ES-I3 (cell line): ENCODE results near the gene SCYL1.

Source experiments
- H3K36me3 ChIP-seq: 2 replicates; pipeline ENCODE4 v1.6.1; 2013; ENCODE audit warnings: mild to moderate bottlenecking, low read length, control low read depth, moderate library complexity; ENCODE audit not compliant: insufficient read depth
- H3K4me1 ChIP-seq: 2 replicates; pipeline ENCODE4 v1.6.1; 2013; ENCODE audit warnings: mild to moderate bottlenecking, control low read depth, low read length; ENCODE audit not compliant: insufficient read depth
- H3K9ac ChIP-seq: 2 replicates; pipeline ENCODE4 v1.6.1; 2013; ENCODE audit warnings: low read depth, mild to moderate bottlenecking, low read length, moderate library complexity
- H3K9me3 ChIP-seq: 2 replicates; pipeline ENCODE4 v1.6.1; 2013; ENCODE audit warnings: mild to moderate bottlenecking, low read length, moderate library complexity; ENCODE audit not compliant: control insufficient read depth, insufficient read depth

Gene SCYL1

DNA sequence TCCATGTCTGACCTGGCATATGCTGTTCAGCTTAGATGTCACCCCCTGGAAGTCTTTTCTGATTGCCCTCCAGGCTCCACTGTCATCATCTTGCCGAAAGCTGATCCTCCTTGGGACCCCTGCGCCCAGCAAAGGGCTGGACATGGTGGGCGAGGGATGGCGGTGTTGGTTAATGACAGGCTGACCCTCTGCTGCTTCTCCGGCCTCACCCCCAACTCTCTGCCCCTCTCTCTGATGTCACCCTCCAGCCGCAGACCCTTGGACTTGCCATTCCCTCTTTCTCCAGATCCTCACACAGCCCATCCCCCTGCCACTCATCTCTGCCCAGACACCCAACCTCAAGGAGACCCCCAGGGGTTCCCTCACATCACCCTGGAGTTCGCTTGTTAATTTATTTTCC, 53.3 kb downstream of the SCYL1 start:
- Histone ChIP-seq H3K4me1 (peaks cover 11% of the 10 kb centered on the region; the same call in 1 of the 2 replicates), H3K9me3 (no peaks in the 10 kb centered on the region), H3K9ac (no peak overlapping the region), H3K36me3 (no peaks in the 10 kb centered on the region)

DNA sequence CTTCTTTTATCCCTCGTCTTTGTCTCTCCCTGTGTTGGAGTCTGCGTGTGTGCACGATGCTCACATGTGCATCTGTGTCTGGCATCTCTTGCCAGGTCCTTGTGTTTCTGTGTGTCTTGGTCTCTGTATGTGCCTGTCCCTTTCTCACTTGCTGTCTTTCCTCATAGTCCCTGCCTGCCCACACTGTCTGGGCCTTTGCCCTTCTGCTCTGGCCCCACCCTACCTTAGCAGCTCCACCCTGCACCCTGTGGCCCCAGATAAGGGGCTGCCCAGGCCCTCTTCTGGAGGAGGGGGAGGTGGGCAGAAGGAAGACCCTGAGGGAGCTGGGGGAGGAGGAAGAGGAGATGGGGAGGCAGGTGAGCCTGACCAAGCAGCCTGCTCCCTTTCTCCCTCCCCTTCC, 53.8 kb downstream of the SCYL1 start:
- Histone ChIP-seq H3K9me3 (no peaks in the 10 kb centered on the region), H3K36me3 (no peaks in the 10 kb centered on the region), H3K9ac (no peak overlapping the region), H3K4me1 (peaks cover 11% of the 10 kb centered on the region; the same call in 1 of the 2 replicates)

- H3K4me1 ChIP-seq = peaks cover 11% of the 10 kb centered on the region; the same call in 1 of the 2 replicates
- no peak overlapping the region for H3K9ac ChIP-seq
- no peaks in the 10 kb centered on the region for H3K36me3 ChIP-seq
- no peaks in the 10 kb centered on the region for H3K9me3 ChIP-seq
Measured at GRCh38 chr11:65579291-65579690, 54.4 kb downstream of the SCYL1 start.

DNA sequence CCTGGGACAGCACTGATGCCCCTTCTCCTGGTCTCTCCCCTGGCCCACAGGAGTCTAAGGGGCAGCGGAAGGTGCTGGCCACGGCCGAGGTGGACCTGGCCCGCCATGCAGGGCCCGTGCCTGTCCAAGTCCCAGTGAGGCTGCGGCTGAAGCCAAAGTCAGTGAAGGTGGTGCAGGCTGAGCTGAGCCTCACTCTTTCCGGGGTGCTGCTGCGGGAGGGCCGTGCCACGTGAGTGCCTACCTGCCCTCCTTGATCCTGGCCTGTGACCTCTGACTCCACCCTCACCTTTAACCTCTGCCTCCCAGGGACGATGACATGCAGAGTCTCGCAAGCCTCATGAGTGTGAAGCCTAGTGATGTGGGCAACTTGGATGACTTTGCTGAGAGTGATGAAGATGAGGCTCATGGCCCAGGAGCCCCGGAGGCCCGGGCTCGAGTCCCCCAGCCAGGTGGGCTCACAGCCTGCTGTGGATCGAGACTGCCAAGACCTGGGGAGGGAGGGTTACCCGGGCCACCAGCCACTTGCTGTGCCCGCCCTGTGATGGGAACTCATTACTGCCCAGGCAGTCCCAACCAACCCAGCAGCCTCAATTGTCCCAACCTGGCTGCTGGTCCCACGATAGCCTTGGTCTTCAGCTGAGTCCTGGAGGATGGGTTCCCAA, 55.3 kb downstream of the SCYL1 start:
- Histone ChIP-seq H3K9me3 (no peaks in the 10 kb centered on the region), H3K4me1 (peaks cover 8% of the 10 kb centered on the region; the same call in 1 of the 2 replicates), H3K9ac (no peak overlapping the region), H3K36me3 (no peaks in the 10 kb centered on the region)

GRCh38 chr11:65580756-65581155, 55.9 kb downstream of the SCYL1 start:
- Histone ChIP-seq H3K9me3 (no peaks in the 10 kb centered on the region), H3K9ac (no peak overlapping the region), H3K36me3 (no peaks in the 10 kb centered on the region), H3K4me1 (peaks cover 4% of the 10 kb centered on the region; the same call in 1 of the 2 replicates)

DNA sequence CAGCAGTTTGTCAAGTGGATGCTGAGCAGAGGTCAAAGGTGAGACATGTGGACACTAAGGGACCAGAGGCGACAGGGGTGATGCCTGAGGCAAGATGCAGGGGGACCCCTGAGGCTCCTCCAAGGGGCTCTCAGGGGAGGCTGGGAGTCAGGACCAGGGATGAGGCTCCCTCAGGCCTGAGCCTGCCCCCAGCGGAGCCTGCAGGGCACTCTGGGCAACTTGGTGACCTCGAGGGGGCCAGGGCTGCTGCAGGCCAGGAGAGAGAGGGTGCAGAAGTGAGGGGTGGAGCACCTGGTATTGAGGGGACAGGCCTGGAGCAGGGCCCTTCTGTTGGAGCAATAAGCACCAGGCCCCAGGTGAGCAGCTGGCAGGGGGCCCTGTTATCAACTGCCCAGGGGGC, 57.0 kb downstream of the SCYL1 start:
- H3K4me1 ChIP-seq = peaks cover 8% of the 10 kb centered on the region; the same call in 1 of the 2 replicates
- H3K36me3 ChIP-seq = no peaks in the 10 kb centered on the region
- no peak overlapping the region for H3K9ac ChIP-seq
- H3K9me3 ChIP-seq = no peaks in the 10 kb centered on the region

DNA sequence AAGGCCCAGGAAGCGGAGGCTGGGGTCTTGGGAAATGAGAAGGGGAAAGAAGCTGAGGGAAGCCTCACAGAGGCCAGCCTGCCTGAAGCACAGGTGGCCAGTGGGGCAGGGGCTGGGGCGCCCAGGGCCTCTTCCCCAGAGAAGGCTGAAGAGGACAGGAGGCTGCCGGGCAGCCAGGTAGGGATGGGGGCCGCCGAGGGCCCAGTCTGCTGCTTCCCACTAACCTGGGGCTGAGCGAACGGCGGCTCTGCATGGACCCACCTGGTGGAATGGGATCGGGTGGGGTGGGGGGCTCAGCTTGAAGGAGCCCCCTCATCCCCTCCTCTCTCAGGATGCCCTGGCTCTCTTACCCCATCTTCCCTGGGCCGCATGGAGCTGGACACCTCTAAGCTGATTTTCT, 58.7 kb downstream of the SCYL1 start:
- Histone ChIP-seq H3K36me3 (no peaks in the 10 kb centered on the region), H3K9ac (no peak overlapping the region), H3K4me1 (peaks cover 18% of the 10 kb centered on the region; the same call in 1 of the 2 replicates), H3K9me3 (no peaks in the 10 kb centered on the region)

- H3K9me3 ChIP-seq = no peaks in the 10 kb centered on the region
- peaks cover 18% of the 10 kb centered on the region; the same call in 1 of the 2 replicates for H3K4me1 ChIP-seq
- H3K36me3 ChIP-seq = no peaks in the 10 kb centered on the region
- H3K9ac ChIP-seq = no peak overlapping the region
Measured at GRCh38 chr11:65584106-65584505, 59.2 kb downstream of the SCYL1 start.

DNA sequence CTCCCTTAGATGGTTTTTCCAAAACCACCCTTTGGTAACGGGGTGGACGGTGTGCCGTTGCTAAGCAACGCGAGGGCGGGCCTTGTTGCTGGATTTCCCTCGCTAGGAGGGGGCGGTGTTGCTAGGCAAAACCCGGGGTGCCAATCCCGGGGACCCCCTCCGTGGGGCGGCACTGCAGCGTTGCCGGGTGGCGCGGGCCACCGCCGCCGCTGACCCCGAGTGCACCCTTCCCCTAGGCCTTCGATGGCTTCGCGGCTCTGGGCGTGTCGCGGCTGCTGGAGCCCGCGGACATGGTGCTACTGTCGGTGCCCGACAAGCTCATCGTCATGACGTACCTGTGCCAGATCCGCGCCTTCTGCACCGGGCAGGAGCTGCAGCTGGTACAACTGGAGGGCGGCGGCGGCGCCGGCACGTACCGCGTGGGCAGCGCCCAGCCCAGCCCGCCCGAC, 59.9 kb downstream of the SCYL1 start:
- Histone ChIP-seq H3K36me3 (no peaks in the 10 kb centered on the region), H3K9ac (peak overlapping the region; percentile 47; the same call in 1 of the 2 replicates), H3K9me3 (no peaks in the 10 kb centered on the region), H3K4me1 (peaks cover 18% of the 10 kb centered on the region; the same call in 1 of the 2 replicates)

GRCh38 chr11:65585396-65586246, 60.7 kb downstream of the SCYL1 start:
- H3K4me1 ChIP-seq = peaks cover 21% of the 10 kb centered on the region; the same call in 1 of the 2 replicates

GRCh38 chr11:65586247-65586630, 61.4 kb downstream of the SCYL1 start:
- Histone ChIP-seq H3K4me1 (peaks cover 21% of the 10 kb centered on the region; the same call in 1 of the 2 replicates), H3K9ac (no peak overlapping the region), H3K9me3 (no peaks in the 10 kb centered on the region), H3K36me3 (no peaks in the 10 kb centered on the region)

More at GRCh38 chr11:65585396-65586246, 60.7 kb downstream of the SCYL1 start:
- Histone ChIP-seq H3K9ac (no peak overlapping the region; the same call in 1 of the 2 replicates), H3K36me3 (no peaks in the 10 kb centered on the region), H3K9me3 (no peaks in the 10 kb centered on the region)

GRCh38 chr11:65586676-65587075, 61.8 kb downstream of the SCYL1 start:
- no peaks in the 10 kb centered on the region for H3K9me3 ChIP-seq
- H3K9ac ChIP-seq = no peak overlapping the region
- H3K36me3 ChIP-seq = no peaks in the 10 kb centered on the region
- H3K4me1 ChIP-seq = peaks cover 21% of the 10 kb centered on the region; the same call in 1 of the 2 replicates
